Endothelial cell of umbilical vein (primary cell): ENCODE measurements around the gene IL16.

Experiments used
- JUN ChIP-seq: IDR thresholded peaks from 2 replicates; pipeline ENCODE4 v1.6.1; 2011; ENCODE audit warnings: borderline replicate concordance, low read depth; ENCODE audit not compliant: insufficient read length, insufficient read depth
- POLR2A ChIP-seq: IDR thresholded peaks from 2 replicates; pipeline ENCODE4 v1.6.1; 2012; ENCODE audit warnings: low read depth, mild to moderate bottlenecking, control low read depth, low read length
- POLR2AphosphoS5 ChIP-seq: IDR thresholded peaks from 2 replicates; pipeline ENCODE4 v1.6.1; 2012; ENCODE audit warnings: low read depth, mild to moderate bottlenecking, control low read depth, low read length, moderate library complexity; ENCODE audit not compliant: insufficient read depth
- TF ChIP-seq, protein P1 (sequence below), 2 donors: IDR thresholded peaks; 1 replicate in 1 of 2; 2 replicates in 1 of 2; pipeline ENCODE4 v1.5.1; 2011; ENCODE audit warnings: low read length in 2 of 2, mild to moderate bottlenecking in 2 of 2, moderate library complexity in 2 of 2, control low read depth in 1 of 2, inconsistent platforms in 1 of 2, low read depth in 1 of 2; ENCODE audit not compliant: insufficient read depth in 1 of 2; ENCODE audit errors: extremely low read depth in 1 of 2
- TF ChIP-seq, protein P2 (sequence below): IDR thresholded peaks from 2 replicates; pipeline ENCODE4 v1.6.1; 2011; ENCODE audit not compliant: insufficient read depth, insufficient read length

DNA sequence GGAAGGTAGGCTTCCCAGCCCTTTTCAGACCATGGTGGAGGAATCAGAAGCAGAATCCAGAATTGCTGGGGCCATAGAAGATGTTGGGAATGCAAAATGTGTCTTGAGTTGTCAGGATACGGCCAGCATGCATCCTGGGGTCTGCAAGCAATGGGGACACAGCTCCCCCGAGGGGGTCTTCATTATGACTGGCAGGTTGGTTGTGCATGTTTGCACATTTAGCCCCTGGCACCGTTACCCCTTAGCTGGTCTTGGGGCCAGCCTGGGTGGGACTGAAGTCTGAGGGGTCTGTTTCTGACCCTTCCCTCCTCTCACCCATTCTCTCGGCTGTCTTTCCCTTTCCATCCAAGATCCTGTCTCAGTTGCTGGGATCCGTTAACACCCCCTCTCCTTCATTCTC is 76.5 kb downstream of the IL16 start:
- TF ChIP-seq, protein P1, sequence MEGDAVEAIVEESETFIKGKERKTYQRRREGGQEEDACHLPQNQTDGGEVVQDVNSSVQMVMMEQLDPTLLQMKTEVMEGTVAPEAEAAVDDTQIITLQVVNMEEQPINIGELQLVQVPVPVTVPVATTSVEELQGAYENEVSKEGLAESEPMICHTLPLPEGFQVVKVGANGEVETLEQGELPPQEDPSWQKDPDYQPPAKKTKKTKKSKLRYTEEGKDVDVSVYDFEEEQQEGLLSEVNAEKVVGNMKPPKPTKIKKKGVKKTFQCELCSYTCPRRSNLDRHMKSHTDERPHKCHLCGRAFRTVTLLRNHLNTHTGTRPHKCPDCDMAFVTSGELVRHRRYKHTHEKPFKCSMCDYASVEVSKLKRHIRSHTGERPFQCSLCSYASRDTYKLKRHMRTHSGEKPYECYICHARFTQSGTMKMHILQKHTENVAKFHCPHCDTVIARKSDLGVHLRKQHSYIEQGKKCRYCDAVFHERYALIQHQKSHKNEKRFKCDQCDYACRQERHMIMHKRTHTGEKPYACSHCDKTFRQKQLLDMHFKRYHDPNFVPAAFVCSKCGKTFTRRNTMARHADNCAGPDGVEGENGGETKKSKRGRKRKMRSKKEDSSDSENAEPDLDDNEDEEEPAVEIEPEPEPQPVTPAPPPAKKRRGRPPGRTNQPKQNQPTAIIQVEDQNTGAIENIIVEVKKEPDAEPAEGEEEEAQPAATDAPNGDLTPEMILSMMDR (IDR thresholded peaks at IDR 0.05; ENCODE audit: extremely low read depth in 1 of 2, insufficient read depth in 1 of 2, low read depth in 1 of 2, low read length in 2 of 2), result no peak
- TF ChIP-seq POLR2AphosphoS5 (no peak), POLR2A (no peak), JUN (no peak)
- TF ChIP-seq, protein P2, sequence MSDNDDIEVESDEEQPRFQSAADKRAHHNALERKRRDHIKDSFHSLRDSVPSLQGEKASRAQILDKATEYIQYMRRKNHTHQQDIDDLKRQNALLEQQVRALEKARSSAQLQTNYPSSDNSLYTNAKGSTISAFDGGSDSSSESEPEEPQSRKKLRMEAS, result no peak
